ENCODE results near the gene FREY1. TPM values are rescaled to one million over a fixed set of nuclear protein-coding genes. Genes with fewer than 3 reads are reported as not detected.

The FREY1 gene
- total RNA-seq, 2 donors from 2014 or later = 0.61 to 1.3 TPM

Other genes starting within 250 kb of the FREY1 start
- gene CHST1, start 241.6 kb downstream of the FREY1 start, total RNA-seq = 1 to 10 TPM in 1 of 2 donors, under 1 TPM in 1; 0.40 to 1.4 TPM
- gene SLC35C1, start 102.1 kb downstream of the FREY1 start, total RNA-seq = 10 to 100 TPM; 48.6 to 56.8 TPM
- 10 to 100 TPM; 25.6 to 31.3 TPM for gene CRY2, start 59.8 kb downstream of the FREY1 start, total RNA-seq
- 1 to 10 TPM; 1.7 to 4.0 TPM for gene MAPK8IP1, start 21.6 kb downstream of the FREY1 start, total RNA-seq
- 10 to 100 TPM; 39.6 to 42.9 TPM for gene PEX16, start 10.6 kb upstream of the FREY1 start, total RNA-seq
- gene LARGE2, start 15.4 kb upstream of the FREY1 start, total RNA-seq = 1 to 10 TPM; 1.1 to 4.2 TPM
- 10 to 100 TPM; 19.9 to 24.5 TPM for gene PHF21A, start 214.2 kb upstream of the FREY1 start, total RNA-seq

Measured in left colon (tissue), 2 donors.